Measurements from ENCODE around the gene GIPC2. TPM values are rescaled to one million over a fixed set of nuclear protein-coding genes. Genes with fewer than 3 reads are reported as not detected.

GIPC2 gene
- total and polyA plus RNA-seq, 7 donors: 0.99 to 23.8 (median 2.5) TPM

GRCh38 chr1:78070210-78070609 lies 24.4 kb downstream of the GIPC2 start:
- peak overlapping the region in 2 of 4 donors; percentile 0 to 58 for H3K27ac ChIP-seq
- H3K27me3 ChIP-seq: no peaks in the 10 kb centered on the region
- no peak for DNase-seq
- TF ChIP-seq POLR2AphosphoS5 (IDR thresholded peaks at IDR 0.05): no peak
- TF ChIP-seq EP300 (IDR thresholded peaks at IDR 0.05): no peak
- TF ChIP-seq CTCF (IDR thresholded peaks at IDR 0.05): no peak
- TF ChIP-seq POLR2A (IDR thresholded peaks at IDR 0.05): no peak
- H3K4me1 ChIP-seq: peaks cover 0 to 20% (median 10%) of the 10 kb centered on the region in 4 donors
- intact Hi-C loops (cut with DNase I): no loop called here
- H3K36me3 ChIP-seq: no peaks in the 10 kb centered on the region
- H3K4me3 ChIP-seq: no peak overlapping the region
- WGBS, 2 donors: 48 to 72% methylated on average over 2 of the region's 2 CpGs
- no peaks in the 10 kb centered on the region for H3K9me3 ChIP-seq

GRCh38 chr1:78070758-78071157 lies 25.0 kb downstream of the GIPC2 start:
- 6 to 49% methylated on average over 2 of the region's 2 CpGs for WGBS, 2 donors
- Histone ChIP-seq H3K4me3 (no peak overlapping the region), H3K27ac (peak overlapping the region in 2 of 4 donors; percentile 0 to 58), H3K9me3 (no peaks in the 10 kb centered on the region), H3K27me3 (no peaks in the 10 kb centered on the region), H3K4me1 (peaks cover 0 to 20% (median 10%) of the 10 kb centered on the region in 4 donors), H3K36me3 (no peaks in the 10 kb centered on the region)
- DNase-seq: no peak
- TF ChIP-seq CTCF (IDR thresholded peaks at IDR 0.05): no peak
- no peak for TF ChIP-seq POLR2AphosphoS5 (IDR thresholded peaks at IDR 0.05)
- TF ChIP-seq EP300 (IDR thresholded peaks at IDR 0.05): no peak
- no peak for TF ChIP-seq POLR2A (IDR thresholded peaks at IDR 0.05)
- intact Hi-C loops (cut with DNase I): no loop called here

- Histone ChIP-seq H3K27ac (no peak overlapping the region), H3K9me3 (no peaks in the 10 kb centered on the region), H3K4me1 (peaks cover 0 to 20% (median 10%) of the 10 kb centered on the region in 4 donors), H3K4me3 (no peak overlapping the region), H3K27me3 (no peaks in the 10 kb centered on the region), H3K36me3 (no peaks in the 10 kb centered on the region)
- intact Hi-C loops (cut with DNase I): no loop called here
- DNase-seq: no peak
- TF ChIP-seq CTCF (IDR thresholded peaks at IDR 0.05) (no peak), POLR2AphosphoS5 (IDR thresholded peaks at IDR 0.05) (no peak), EP300 (IDR thresholded peaks at IDR 0.05) (no peak), POLR2A (IDR thresholded peaks at IDR 0.05) (no peak)
- WGBS, 2 donors: 83 to 90% methylated on average over 5 of the region's 5 CpGs
These were observed 25.9 kb downstream of the GIPC2 start for GRCh38 chr1:78071696-78072095.

GRCh38 chr1:78072216-78072615 lies 26.4 kb downstream of the GIPC2 start:
- no peak overlapping the region for H3K4me3 ChIP-seq
- H3K27ac ChIP-seq: no peak overlapping the region
- 92 to 95% methylated on average over 1 of the region's 1 CpG for WGBS, 2 donors
- no peaks in the 10 kb centered on the region for H3K9me3 ChIP-seq
- peaks cover 0 to 20% (median 10%) of the 10 kb centered on the region in 4 donors for H3K4me1 ChIP-seq
- DNase-seq: no peak
- TF ChIP-seq EP300 (IDR thresholded peaks at IDR 0.05): no peak
- TF ChIP-seq CTCF (IDR thresholded peaks at IDR 0.05): no peak
- TF ChIP-seq POLR2A (IDR thresholded peaks at IDR 0.05): no peak
- TF ChIP-seq POLR2AphosphoS5 (IDR thresholded peaks at IDR 0.05): no peak
- H3K36me3 ChIP-seq: no peaks in the 10 kb centered on the region
- intact Hi-C loops (cut with DNase I): no loop called here
- H3K27me3 ChIP-seq: no peaks in the 10 kb centered on the region

- no peak for DNase-seq
- no peak overlapping the region for H3K4me3 ChIP-seq
- no peak overlapping the region for H3K27ac ChIP-seq
- intact Hi-C loops (cut with DNase I): no loop called here
- no peaks in the 10 kb centered on the region for H3K9me3 ChIP-seq
- 76 to 99% methylated on average over 1 of the region's 1 CpG for WGBS, 2 donors
- H3K27me3 ChIP-seq: no peaks in the 10 kb centered on the region
- peaks cover 0 to 20% (median 10%) of the 10 kb centered on the region in 4 donors for H3K4me1 ChIP-seq
- H3K36me3 ChIP-seq: no peaks in the 10 kb centered on the region
- TF ChIP-seq CTCF (IDR thresholded peaks at IDR 0.05): no peak
- TF ChIP-seq EP300 (IDR thresholded peaks at IDR 0.05): no peak
- TF ChIP-seq POLR2AphosphoS5 (IDR thresholded peaks at IDR 0.05): no peak
- no peak for TF ChIP-seq POLR2A (IDR thresholded peaks at IDR 0.05)
These were observed 27.7 kb downstream of the GIPC2 start for GRCh38 chr1:78073441-78073840.

Data from sigmoid colon (tissue), 7 donors.